ENCODE results near the gene PLEK.

- no peak for TF ChIP-seq GABPA (IDR thresholded peaks at IDR 0.05 in 1 of 2, conservative IDR thresholded peaks at IDR 0.05 in 1 of 2)
- TF ChIP-seq EGR1 (IDR thresholded peaks at IDR 0.05; ENCODE audit: low read depth in 2 of 2): no peak
- no peak for TF ChIP-seq CTCF (IDR thresholded peaks at IDR 0.05; ENCODE audit: low read depth, low read length, missing input control)
- no peak for TF ChIP-seq SP1 (IDR thresholded peaks at IDR 0.05)
- no peak for TF ChIP-seq REST (IDR thresholded peaks at IDR 0.05)
These were observed 48.4 kb downstream of the PLEK start for GRCh38 chr2:68413466-68413865.
